ENCODE results near the gene PROCA1.
A peak's percentile ranks its signal among the peaks of the same experiment; 100 is the strongest.
"Not testable (repeated sequence)": the region's sequence is repeated elsewhere in the genome, so short reads cannot be mapped to it uniquely, and the experiment has no call there.

The PROCA1 gene

DNA sequence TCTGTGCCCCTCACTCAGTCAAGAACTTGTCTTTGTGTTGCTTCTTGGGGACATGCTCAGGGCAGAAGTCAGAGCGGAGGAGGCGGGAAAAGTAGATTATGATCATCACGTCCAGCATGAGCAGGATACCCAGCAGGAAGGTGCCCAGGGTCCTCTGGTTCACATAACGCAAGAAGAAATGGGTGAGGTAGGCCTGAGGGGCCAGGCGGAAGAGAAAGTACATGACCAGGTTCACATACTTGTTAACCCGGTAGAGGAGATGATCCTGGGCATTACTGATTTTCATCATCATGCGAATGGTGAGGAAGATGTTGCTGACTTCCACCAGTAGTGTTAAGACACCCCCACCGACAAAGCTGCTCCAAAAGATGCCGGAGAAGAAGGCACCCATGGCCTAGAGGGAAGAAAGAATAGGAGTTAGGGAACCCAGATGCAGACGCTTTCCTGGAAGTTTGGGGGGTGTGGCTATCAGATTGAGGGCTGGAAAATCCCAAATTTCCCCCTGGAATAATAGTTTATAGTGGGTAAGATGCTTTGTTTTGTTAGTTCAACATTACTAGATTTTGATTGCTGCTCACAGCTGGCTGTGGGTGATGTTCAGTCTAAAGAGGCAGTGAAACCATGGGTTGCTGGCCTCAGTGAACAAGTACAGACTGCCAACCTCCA, 12.9 kb upstream of the PROCA1 start:
- DNase-seq = no peak

DNA sequence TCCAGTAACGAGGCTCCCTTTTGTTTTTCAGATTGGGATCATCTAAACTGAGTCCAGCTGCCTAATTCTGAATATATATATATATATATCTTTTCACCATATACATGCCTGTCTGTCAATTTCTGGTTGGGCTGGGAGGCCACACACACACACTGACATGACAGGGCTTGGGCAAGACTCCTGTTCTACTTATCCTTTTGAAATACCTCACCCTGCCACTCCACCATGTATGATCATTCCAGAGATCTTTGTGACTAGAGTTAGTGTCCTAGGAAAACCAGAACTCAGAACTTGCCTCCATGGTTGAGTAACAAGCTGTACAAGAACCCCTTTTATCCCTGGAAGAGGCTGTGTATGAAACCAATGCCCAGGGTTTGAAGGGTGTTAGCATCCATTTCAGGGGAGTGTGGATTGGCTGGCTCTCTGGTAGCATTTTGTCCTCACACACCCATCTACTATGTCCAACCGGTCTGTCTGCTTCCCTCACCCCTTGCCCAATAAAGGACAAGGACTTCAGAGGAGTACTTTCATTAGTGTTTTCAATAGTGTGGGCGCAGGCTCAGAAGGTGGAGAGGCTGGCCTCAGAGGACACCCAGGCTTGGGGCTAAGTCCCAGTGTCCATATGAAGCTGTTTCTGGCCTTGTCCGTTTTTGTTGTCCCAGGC, 12.3 kb upstream of the PROCA1 start:
- not testable (repeated sequence) for DNase-seq

- no peak for DNase-seq
Measured at GRCh38 chr17:28723159-28723835, 11.6 kb upstream of the PROCA1 start.

DNA sequence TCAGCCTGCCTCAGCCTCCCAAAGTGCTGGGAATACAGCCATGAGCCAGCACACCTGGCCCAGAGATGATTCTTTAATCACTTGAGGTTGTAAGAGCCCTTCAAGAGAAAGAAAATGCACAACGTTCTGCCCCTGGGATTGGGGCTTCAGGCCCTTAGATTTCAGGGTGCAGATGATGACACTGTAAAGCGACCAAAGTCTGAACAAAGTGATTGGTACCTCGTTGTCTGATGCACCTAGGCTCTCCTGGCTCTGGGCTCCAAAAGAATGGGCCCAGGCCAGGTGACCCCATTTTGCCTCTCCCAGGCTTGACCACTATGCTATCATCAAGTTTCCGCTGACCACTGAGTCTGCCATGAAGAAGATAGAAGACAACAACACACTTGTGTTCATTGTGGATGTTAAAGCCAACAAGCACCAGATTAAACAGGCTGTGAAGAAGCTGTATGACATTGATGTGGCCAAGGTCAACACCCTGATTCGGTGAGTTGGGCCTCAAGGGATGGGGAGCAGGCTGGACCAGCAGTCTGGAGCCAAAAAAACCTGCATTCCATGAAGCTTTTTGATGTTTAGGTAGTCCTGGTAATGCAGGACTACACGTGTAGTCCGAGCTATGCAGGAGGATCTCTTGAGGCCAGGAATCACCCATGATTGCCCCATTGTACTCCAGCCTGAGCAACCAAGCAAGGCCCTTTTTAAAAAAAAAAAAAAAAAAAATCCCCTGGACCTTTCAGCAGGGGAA, 10.9 kb upstream of the PROCA1 start:
- no peak for DNase-seq

DNA sequence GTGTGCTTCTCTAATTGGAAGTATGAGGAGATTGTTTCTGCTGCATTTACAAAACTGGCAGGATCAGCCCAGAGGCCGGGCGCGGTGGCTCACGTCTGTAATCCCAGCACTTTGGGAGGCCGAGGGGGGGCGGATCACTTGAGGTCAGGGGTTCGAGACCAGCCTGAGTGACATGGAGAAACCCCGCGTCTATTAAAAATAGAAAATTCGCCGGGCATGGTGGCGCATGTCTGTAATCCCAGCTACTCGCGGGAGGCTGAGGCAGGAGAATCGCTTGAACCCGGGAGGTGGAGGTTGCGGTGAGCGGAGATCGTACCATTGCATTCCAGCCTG, 9.3 kb upstream of the PROCA1 start:
- DNase-seq = not testable (repeated sequence)

DNA sequence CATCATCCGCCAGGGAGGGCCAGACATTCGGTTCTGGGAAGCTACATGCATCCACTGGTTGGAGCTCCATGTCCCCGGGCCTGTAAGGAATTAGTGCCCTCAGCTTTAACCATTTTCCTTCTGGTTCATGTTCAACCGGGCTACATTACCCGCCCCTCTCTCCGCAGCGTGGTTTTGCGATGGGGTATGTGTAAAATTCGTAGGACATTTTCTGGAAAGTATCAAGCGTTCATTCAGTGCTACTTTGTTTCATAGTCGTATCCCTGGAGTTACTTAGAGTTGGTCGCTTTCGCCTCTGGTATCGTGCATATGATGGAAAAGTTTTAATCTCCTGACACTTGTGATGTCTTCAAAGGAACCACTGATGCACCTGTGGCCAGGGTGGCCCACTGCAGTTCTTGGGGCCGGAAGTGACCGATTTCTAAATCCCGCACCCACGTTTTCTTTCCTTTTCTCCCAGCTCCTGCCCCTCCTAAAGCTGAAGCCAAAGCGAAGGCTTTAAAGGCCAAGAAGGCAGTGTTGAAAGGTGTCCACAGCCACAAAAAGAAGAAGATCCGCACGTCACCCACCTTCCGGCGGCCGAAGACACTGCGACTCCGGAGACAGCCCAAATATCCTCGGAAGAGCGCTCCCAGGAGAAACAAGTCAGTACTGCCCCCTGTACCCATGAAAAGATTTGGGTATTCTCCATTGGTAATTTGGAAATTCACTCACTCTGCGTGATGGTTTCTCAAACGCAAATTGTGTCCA, 8.7 kb upstream of the PROCA1 start:
- DNase-seq = no peak

DNA sequence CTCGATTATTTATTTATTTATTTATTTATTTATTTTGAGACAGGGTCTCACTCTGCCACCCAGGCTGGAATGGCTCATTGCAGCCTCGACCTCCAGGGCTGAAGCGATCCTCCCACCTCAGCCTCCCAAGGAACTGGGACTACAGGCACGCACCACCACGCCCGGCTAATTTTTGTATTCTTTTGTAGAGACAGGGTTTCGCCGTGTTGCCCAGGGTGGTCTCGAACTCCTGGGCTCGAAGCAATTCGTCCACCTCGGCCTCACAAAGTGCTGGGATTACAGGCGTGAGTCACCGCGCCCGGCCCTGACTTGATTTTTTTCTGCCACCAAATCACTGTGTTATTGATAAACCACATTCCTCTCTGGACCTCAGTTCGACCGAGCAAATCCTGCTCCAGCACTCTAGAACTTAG, 7.3 kb upstream of the PROCA1 start:
- DNase-seq = no peak

DNA sequence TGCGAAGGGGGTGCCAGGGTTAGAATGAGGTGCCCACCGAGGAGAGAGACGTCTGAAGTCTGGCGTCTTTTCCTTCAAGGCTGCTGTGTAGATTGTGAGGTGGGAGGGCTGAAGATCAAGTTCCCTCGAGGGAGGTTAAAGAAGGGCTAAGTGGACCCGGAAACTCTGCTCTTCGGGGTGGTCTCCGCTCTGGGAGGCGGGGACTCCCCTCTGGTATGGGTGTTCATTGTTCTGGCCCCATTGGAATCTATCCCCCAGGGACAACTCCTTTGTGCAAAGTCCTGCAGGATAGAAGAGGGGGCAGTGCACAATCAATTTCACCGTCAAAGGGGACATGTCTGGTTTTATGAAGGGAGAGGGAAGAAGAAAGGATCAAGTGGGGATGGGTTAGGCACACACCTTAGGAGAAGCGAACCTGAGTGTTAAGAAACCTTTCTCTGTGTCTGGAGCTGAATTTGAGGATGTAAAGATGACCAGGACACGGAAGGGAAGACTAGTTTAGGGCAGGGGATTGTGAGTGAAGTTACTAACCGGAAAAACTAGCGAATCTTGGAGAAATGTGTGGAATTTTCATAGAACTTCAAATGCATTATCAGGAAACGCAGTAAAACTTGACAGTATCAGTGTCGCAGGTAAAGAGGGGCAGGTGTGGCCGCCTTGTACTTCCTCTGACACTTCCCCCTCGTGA, 6.8 kb upstream of the PROCA1 start:
- peak; percentile 27 for DNase-seq

GRCh38 chr17:28717578-28718332, 6.1 kb upstream of the PROCA1 start, which contains the start of gene RAB34:
Gene RAB34 (minus strand): TSS chr17:28717868. CDS start chr17:28717266, 602 bp downstream.
- peak; percentile 48 for DNase-seq

GRCh38 chr17:28716740-28717577, 5.3 kb upstream of the PROCA1 start:
- DNase-seq = no peak

DNA sequence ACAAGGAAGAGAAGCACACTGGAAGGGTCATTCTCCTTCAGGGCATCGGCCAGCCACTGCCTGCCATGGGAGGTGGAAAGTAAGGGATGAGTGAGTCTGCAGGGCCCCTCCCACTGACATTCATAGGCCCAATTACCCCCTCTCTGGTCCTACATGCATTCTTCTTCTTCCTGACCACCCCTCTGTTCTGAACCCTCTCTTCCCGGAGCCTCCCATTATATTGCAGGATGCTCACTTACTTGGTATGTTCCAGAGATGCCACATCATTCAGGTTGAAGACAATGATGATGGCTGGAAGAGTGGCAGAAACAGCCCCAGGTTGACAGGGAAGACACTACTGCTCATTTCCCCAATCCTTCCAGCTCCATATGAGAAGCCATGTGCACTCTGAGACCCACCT, 3.5 kb upstream of the PROCA1 start:
- DNase-seq = no peak

DNA sequence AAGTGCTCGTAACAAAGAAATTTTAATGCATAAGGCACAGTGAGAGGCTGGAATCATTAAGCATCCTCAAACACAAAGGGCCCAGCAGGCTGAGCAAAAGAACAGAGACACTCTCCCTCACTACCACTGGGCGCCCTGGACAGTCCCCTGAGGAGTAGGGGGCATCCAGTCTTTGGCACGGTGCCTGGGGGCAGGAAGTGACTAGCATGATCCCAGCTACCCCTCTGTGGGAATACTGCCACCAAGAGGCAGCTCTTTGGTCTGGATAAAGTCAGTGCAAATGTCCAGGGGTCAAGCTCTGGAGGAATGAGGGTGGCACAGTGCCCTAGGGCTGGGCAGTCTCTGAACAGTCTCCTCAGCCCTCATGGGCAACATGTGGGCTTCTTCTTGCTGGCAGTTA, 2.6 kb upstream of the PROCA1 start:
- DNase-seq = no peak

DNA sequence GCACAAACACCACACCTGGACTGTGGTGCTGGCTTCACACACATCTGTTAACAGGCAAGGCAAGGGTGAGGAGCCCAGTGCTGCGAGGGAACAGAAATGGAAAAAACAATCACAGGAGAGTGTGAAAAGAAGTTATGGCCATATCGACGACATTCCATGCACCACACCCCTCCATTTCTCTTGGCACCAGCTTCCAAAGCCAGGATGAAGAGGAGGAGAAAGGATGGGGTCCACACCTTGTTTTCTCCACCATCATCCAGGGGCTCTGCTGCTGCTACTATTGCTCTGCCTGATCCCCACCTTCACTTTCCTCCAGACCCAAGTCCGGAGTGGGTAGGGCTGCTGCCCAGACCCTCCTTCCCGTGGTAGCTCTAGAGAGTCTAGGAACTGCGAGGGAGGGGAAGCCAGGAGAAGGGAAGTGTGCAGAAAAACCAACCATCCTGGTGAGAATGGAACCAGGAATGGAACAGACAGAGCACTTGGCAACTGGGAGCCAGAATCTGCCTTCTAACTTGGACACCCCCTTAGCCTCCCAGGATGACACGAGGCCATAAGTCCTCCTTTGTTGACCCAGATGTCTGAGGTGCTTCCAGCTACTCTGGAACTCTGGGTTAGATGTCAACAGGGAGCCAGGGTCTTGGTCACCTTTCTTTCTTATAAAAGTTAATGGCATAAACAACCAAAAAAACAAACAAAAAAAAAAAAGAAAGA, 1.2 kb upstream of the PROCA1 start:
- no peak for DNase-seq

- DNase-seq = no peak
Measured at GRCh38 chr17:28712032-28712704, 480 bp upstream of the PROCA1 start.

DNA sequence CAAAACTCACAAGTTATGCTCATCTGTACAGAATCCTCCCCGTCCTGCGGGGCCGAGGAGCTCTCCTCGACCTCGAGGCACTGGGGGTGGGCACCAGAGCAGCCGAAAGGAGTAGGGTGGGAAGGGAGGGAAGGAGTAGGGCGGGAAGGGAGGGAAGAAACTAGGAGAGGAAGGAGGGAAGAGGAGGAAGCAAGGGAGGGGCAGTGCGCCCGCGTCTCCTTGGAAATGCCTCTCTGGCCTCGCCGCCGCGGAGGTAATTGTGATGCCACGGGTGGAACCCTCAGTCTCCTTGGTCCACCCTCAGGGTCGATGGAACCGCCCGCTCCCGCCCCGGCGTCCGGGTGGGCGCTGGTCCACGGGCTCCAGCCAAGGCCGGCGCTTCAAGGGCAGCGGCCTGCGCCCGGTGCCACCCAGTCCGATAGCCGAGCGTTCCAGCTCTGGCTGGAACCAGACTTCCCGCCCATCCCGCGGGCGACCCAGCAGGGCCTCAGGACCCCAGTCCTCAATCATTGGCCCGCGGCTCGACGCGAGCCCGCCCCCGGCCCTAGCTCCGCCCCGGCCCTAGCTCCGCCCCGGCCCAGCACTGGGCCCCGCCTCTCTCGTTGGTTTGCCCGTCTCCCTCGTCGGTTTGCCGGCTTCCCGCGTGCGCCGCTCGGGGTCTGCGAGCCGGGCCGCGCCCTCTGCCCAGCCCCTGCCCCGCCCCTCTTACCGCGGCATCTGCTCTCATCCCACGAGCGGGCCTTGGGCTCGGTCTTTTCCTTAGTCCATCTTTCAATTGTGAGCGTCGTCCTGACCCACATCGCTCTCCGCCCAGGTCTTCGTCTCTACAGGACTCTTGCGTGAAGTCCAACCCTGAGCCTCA, 596 bp downstream of the PROCA1 start:
- DNase-seq = peak; percentile 86

DNA sequence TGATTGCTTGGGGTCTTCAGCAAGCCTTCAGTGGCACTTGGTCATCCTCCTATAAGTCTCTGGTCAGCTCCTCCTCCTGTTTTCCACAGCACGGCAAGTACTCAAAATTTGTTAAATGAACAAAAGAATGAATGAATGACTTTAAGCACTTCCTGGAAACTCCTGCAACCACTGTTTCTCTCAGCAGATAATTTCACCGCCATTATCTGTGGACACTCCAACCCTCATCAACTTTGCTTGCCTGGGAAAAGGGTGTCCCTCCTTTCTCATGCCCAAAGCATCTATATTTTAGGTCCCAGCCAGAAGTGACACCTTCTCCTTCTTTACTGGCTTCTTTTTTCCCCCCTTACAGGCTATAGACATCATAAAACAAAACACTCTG, 4.4 kb downstream of the PROCA1 start:
- no peak for DNase-seq

DNA sequence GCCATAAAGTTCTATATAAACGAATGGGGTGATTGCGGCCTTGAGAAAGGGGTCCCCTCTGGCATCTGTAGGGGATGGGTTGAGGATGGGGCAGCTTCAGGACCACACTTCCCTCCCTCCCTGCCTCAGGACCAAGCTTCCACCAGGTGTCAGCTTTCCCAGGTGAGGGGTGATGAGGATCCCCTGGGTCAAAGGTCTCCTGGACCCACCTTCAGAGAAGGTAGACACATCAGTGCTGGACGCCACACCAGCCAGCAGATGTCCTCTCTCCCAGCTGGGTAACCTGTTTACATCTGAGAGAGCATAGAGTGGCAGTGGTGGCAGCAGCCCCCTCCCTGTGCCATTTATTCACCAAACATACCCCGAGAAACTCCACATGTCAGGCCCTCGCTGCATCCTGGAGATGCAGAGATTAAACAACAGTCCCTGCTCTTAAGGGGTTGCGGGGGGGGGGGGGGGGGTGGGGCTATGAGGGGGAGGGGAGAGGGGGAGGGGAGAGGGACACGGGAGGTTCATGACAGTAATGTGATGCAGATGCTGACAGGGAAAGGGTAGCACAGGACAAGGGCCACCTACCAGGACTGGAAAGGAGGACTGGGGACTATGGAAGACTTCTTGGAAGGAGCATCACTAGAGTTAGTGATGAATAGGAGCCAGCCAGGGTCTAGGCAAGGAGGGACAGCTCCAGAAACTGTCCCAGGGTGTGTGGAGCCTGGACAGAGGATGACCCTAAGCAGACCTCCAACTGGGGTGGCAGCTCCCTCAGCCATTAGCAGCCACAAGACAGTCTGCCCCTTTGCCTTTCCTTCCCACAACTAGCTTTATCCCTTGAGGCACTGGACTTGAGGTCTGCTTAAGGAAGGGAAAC, 5.0 kb downstream of the PROCA1 start:
- no peak for DNase-seq

All from NCI-H524 treated with DMSO at 0.1 percent for 48 hours (cell line).